Fibroblast of pulmonary artery (primary cell): ENCODE measurements around the gene PSME3.
A peak's percentile ranks its signal among the peaks of the same experiment; 100 is the strongest.

ENCODE experiments used
- DNase-seq: peaks from one replicate; pipeline ENCODE4 v3.0.0-alpha.2; 2010; ENCODE audit warnings: low read depth
- H3K4me3 ChIP-seq: replicated peaks from 2 replicates; pipeline ENCODE4 v1.5.1; 2011; ENCODE audit warnings: low read depth, mild to moderate bottlenecking, control low read depth, low read length, moderate library complexity
- TF ChIP-seq, protein P1 (sequence below): IDR thresholded peaks from 2 replicates; pipeline ENCODE4 v1.5.1; 2011; ENCODE audit warnings: mild to moderate bottlenecking, control low read depth, low read length, inconsistent platforms; ENCODE audit errors: missing control alignments

PSME3 gene

GRCh38 chr17:42845556-42845917 lies 12.3 kb downstream of the PSME3 start:
- TF ChIP-seq, protein P1, sequence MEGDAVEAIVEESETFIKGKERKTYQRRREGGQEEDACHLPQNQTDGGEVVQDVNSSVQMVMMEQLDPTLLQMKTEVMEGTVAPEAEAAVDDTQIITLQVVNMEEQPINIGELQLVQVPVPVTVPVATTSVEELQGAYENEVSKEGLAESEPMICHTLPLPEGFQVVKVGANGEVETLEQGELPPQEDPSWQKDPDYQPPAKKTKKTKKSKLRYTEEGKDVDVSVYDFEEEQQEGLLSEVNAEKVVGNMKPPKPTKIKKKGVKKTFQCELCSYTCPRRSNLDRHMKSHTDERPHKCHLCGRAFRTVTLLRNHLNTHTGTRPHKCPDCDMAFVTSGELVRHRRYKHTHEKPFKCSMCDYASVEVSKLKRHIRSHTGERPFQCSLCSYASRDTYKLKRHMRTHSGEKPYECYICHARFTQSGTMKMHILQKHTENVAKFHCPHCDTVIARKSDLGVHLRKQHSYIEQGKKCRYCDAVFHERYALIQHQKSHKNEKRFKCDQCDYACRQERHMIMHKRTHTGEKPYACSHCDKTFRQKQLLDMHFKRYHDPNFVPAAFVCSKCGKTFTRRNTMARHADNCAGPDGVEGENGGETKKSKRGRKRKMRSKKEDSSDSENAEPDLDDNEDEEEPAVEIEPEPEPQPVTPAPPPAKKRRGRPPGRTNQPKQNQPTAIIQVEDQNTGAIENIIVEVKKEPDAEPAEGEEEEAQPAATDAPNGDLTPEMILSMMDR = no peak
- DNase-seq = no peak
- no peak overlapping the region for H3K4me3 ChIP-seq

- no peak for DNase-seq
- H3K4me3 ChIP-seq = no peak overlapping the region
- TF ChIP-seq, protein P1 = no peak
These were observed 12.9 kb downstream of the PSME3 start for GRCh38 chr17:42845918-42846593.

DNA sequence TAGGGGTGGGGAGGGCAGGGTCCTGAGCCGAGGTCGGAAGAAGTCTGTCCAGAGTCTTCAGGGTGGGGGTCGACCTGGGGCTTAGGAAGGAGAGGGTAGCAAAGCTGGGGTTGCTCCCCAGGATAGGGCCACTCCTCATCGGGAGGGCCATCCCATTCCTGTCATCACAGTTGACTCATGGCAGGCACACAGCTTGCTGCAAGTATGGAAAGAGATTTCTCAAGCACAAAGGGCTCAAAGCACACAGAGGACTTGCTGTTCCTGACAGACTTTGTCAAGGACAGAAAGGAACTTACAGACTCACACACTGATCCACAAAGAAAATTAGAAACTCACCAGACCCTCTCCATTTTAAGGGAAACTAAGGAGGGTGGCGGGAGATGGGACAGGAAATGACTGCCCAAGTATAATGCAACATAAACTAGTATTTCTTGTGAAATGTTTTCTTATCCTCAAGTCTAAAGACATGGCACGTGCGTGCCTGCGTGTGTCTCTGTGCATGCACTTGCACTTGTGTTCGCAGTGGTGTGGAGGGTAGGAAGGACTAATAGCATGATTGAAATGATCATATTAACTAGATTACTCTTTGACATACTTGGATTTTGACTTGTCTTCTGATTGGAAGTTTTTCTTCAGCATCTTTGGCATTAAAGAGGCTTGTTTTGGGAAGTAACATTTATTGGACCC lies 13.5 kb downstream of the PSME3 start:
- TF ChIP-seq, protein P1 = no peak
- DNase-seq = peak; percentile 57
- no peak overlapping the region for H3K4me3 ChIP-seq

GRCh38 chr17:42848093-42848492 lies 14.9 kb downstream of the PSME3 start:
- DNase-seq = no peak
- TF ChIP-seq, protein P1 = no peak
- H3K4me3 ChIP-seq = no peak overlapping the region

DNA sequence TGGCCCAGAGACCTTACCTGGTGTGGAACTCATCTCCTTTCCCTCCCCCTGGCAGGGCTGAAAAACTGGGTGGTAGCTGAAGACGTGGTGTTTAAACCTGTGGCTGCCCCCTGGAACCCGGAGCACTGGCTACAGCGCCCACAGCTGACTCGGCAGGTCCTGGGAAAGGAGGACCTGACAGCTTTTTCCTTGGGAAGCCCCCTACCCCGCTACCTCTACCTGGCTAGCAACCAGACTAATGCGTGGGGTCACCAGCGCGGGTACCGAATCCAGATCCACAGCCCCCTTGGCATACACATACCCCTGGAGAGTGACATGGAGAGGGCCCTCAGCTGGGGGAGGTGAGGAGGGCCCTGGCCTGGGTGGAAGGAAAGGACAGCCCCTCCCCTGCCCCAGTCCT lies 15.8 kb downstream of the PSME3 start:
- H3K4me3 ChIP-seq = no peak overlapping the region
- TF ChIP-seq, protein P1 = no peak
- no peak for DNase-seq

DNA sequence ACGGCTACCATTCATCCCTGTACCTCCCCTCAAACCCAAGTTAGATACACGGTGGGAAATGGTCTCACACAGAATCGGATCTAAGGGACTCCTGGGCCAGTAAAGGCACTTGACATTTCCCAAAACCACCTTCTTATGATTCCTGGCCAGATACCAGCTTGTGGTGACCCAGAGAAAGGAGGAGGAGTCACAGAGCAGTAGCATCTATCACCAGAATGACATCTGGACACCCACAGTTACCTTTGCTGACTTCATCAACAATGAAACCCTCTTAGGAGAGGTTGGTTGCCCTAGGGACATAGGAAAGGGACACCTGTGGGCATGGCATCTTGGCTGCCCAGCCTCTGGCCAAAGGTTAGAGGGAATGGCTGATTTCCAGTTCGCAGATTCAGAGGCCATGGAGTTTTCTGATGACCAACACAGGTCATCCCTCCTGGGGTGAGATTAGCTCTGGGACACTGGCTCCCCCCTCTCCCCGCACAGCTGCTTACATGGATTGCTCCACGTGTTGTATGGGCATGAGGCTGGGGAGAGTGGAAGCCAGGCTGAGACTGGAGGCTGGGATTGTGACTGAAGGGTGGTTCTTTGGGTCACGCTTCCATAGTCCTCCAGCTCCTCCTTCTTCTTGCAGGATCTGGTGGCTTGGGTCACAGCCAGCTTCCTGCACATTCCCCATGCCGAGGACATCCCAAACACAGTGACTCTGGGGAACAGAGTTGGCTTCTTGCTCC lies 16.4 kb downstream of the PSME3 start:
- H3K4me3 ChIP-seq = no peak overlapping the region
- no peak for DNase-seq
- TF ChIP-seq, protein P1 = no peak
